Loucy (cell line): ENCODE results near the gene MRPL16.

ENCODE experiments used
- EZH2phosphoT487 ChIP-seq: fragments of 200-600 bp; IDR thresholded peaks from 2 replicates; pipeline ENCODE4 v1.6.1; 2018; ENCODE audit warnings: antibody characterized with exemption, mild to moderate bottlenecking, moderate library complexity, borderline replicate concordance
- TF ChIP-seq, protein P1 (sequence below): fragments of 200-600 bp; sonication (generic); conservative IDR thresholded peaks from 2 replicates; pipeline ENCODE4 v1.5.1; 2014; ENCODE audit warnings: mild to moderate bottlenecking, antibody characterized with exemption, low read length

DNA sequence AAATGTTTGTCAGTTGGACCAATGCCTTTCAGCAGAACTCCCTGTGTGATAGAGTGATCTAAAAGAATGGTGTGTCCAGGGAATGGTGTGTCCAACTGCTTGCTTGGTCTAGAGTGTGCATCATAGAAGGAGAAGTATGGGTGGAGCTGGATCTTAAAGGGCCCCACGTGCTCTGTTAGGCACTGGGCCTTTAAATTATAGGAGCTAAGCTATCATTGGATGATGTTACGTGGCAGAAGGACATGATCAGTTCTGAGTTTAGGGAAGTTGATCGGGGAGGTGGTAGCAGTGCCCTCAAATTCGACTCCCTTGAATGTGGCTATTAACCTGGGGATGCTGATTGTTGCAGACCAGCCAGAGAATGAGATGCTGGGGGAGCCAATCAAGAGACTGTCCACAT lies 39.0 kb downstream of the MRPL16 start:
- TF ChIP-seq, protein P1, sequence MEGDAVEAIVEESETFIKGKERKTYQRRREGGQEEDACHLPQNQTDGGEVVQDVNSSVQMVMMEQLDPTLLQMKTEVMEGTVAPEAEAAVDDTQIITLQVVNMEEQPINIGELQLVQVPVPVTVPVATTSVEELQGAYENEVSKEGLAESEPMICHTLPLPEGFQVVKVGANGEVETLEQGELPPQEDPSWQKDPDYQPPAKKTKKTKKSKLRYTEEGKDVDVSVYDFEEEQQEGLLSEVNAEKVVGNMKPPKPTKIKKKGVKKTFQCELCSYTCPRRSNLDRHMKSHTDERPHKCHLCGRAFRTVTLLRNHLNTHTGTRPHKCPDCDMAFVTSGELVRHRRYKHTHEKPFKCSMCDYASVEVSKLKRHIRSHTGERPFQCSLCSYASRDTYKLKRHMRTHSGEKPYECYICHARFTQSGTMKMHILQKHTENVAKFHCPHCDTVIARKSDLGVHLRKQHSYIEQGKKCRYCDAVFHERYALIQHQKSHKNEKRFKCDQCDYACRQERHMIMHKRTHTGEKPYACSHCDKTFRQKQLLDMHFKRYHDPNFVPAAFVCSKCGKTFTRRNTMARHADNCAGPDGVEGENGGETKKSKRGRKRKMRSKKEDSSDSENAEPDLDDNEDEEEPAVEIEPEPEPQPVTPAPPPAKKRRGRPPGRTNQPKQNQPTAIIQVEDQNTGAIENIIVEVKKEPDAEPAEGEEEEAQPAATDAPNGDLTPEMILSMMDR: no peak
- no peak for TF ChIP-seq EZH2phosphoT487
